Activated CD4-positive, alpha-beta T cell treated with anti-CD3 and anti-CD28 coated beads, Interleukin-2, amount 50 U/mL, for 16 hours (primary cell): ENCODE results near the gene TTLL11.
"Not testable (repeated sequence)": the region's sequence is repeated elsewhere in the genome, so short reads cannot be mapped to it uniquely, and the experiment has no call there.

ENCODE experiments used
- DNase-seq: peaks from one replicate; pipeline ENCODE4 v3.0.0-alpha.2; 2020

Gene TTLL11

DNA sequence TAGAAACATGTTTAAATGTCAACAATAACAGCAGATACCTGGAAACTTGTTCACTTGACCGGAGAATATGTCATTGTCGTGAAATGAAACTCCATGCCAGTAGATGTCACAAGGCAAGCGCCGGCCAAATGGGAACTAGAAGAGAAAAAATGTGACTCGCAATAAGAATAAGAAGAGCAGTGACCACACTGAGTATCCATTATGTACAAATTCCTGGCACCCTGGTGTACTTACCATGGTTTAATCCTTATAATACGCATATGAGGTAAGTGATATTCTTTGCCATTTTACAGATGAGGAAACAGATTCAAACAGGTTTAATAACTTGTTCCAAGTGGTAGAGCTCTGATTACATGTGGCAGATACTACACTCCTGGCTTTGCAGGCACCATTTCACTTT, 53.9 kb downstream of the TTLL11 start:
- DNase-seq, result no peak

DNA sequence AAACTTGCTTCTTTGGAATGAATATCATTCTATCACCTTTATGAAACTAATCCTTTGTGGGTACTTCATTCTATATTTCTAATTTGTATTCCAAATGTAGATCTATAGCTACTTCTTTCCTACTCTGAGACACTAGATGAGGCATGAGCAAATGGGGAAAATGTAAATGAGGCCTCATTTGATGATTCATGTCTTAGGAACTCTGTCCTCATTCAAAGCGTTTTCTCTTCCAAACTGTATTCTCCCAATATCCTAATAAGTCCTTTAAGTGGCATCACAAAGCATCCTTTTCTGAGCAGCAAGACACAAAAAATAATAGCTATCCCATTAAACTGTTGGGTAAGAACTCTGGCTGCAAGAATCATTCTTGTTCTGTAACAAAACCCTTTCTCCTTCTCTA, 56.1 kb downstream of the TTLL11 start:
- no peak for DNase-seq

DNA sequence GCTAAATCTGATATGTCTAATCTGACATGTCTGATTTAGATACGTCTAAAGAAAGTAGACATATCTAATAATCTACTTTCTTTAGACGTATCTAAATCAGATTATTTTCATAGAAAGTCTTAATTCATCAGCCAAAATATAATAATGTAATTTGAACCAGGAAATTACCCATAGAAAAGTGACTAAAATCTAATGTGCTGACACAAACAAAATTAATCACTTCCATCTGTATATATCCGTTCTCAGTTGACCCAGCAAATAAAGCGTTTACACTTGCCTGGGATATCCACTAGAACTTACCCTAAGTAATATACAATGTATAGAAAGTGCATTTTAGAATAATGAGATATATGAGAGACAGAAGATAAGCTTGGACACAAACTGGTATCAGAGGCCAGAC, 56.7 kb downstream of the TTLL11 start:
- DNase-seq, result no peak

DNA sequence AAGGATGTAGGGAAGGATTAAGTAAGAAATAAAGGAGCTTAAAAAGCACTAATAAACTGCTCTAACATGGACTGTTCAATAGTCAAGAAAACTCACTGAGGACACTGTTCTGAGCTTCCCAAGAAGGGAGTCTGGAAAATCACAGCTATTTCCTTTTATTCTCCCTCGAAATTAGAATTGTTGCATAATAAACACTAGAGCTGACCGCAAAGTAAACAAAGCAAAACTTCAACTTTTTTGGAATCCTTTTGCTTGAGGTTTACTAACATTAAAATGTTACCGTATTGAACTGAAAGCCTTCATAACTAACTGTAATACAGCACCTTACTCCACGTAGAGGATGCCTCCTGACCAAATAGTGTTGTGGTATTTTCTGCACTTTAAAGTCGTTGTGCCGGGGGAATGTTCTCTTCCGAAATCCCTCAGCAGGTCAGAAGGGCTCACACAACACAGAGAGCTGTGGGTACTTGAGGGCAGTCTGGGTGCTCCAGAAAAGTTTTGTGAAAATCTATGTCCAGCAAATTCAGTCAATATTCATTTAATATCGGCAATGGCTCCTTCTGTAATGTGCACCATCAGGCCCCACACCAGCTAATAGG, 59.2 kb downstream of the TTLL11 start:
- no peak for DNase-seq

DNA sequence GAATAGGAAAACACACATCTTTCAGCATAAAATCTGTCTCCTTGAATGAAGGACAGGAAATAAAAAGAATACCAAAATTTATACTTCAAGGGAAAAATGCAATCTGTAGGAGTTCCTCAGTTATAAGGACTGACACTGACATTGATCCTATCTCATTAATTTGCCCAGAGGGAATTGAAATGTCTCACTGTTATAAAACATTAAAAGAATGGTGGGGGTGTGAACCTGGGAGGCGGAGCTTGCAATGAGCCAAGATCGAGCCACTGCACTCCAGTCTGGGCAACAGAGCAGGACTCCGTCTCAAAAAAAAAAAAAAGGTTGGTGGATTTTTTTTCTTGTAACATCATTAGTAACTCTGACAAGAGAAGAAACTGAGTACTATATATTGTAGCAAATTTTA, 60.8 kb downstream of the TTLL11 start:
- no peak for DNase-seq

DNA sequence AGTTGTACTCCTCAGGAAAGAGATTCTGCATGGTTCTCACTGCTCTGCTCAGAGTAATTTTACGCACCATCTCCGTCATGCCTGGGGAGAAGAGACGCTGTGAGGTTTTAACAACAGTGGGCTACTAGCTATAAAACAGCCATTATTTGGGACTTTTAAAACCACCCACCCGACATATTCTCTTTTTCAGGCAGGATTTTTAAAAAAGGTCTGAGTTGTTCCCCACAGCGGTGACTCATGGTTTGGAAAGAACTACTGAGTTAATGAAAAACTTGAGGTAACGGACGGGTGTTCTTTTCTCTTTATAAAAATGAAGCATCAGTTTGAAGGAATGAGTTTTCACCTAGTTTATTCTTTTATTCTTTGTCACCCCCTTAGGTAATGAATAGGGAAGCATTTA, 61.3 kb downstream of the TTLL11 start:
- DNase-seq, result no peak

DNA sequence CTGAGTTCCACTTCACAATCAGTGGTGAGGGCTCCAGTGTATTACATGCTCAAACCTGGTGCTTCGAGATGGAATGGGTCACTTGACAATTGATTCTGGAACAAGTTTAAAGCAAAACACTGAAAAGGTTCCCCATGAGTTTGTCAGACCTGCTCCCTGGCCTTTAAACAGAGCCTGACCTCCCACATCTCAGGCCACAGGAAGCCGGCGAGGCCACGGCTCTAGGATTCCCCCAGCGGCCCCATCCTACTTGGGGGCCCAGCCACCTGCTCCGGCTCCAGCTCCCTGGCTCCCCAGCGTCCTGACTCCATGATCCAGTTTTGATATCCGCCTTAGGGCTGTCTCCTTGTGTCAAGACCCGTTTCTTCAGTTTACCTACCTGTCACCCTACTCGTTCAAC, 62.0 kb downstream of the TTLL11 start:
- no peak for DNase-seq

DNA sequence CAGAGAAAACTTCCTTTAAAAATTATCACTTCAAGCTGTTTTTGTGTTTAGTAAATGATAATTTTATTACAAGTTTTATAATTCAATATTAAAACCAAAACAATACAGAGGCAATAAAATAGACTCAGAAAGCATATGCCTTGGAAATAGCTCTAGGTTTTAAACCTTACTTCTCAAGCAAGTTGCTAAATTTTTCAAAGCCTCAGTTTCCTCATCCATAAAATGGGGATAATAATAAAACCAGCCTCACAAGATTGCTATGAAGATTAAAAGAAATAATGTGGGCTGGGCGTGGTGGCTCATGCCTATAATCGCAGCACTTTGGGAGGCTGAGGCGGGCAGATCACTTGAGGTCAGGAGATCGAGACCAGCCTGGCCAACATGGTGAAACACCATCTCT, 62.8 kb downstream of the TTLL11 start:
- DNase-seq, result no peak

DNA sequence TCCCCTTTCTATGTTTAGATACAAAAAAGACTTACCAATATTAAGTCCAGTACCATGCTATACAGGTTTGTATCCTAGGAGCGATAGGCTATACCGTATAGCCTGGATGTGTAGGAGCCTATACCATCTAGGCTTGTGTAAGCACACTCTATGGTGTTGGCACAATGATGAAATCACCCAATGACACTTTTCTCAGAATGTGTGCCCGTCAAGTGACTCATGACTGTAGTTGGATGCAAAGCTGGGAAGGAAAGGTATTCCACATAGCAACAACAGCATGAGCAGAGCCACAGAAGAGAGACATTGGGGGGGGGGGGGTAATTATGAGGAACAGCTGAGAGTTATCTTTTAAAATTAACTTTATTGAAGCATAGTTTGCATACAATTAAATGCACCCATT, 63.2 kb downstream of the TTLL11 start:
- no peak for DNase-seq

DNA sequence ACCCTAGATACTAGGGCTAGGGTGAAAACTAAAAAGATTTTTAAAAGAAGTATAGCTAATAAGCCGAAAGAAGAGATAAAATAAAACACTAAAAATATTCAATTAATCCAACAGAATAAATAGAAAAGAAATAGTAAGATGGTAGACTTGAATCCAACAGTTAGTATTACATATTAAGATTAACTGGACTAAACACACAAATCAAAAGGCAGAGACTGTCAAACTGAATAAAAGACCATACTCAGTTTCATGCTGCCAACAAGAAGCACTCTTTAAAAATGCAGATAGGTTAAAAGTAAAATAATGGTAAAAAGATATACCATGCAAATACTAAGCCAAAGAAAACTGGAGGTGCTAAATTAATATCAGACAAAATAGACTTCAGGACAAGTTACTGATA, 65.0 kb downstream of the TTLL11 start:
- no peak for DNase-seq

DNA sequence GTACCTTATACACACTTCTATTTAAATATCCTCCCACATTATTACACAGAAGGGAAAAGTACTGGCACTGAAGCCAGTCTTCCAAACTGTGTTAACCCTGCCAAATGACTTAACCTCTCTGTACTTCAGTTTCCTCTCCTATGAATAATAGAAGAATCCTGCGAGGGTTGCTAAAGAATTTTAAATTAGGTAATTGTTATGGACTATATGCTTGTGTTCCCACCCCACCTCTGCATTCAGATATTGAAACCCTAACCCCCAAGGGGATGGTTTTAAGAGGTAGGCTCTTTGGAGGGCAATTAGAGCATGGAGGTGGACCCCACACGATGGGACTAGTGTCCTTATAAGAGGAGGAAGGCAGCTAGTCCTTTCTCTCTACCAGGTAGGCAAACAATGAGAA, 72.7 kb downstream of the TTLL11 start:
- DNase-seq, result no peak

DNA sequence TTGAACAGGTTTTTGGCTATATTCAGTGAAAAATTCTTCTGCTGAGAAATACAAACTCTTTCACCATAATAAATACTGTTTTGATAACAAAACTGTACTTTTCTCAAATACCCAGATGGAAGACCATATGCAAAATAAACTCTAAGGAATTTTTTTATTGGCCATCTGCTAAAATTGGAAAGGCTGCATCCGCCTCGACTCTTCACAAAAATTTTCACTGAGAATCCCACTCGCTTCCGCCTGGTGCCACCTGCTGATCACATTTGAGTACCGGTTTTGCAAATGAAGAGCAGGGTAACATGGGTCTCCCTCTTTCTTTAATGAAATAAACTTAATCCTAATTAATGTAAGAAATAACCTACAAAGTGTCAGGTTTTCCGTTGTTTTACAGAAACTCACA, 76.4 kb downstream of the TTLL11 start:
- no peak for DNase-seq

DNA sequence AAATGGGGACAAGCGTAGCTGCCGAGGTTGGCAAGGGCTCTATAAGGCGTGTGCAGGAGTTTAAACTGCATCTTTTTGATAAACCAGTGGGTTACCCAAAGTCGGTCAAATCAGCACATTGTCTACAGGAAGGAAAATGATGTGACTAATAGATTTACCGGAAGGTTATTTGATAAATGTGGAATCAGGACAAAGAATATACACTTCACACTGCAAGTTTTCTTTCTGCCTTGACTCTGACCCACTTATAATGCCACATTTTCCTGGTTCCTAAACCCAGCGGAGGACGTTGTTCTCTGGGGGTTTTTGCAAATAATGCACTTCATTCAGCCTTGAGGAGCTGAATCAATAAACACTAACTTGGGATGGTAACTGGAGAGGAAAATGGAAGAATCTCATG, 76.8 kb downstream of the TTLL11 start:
- no peak for DNase-seq

DNA sequence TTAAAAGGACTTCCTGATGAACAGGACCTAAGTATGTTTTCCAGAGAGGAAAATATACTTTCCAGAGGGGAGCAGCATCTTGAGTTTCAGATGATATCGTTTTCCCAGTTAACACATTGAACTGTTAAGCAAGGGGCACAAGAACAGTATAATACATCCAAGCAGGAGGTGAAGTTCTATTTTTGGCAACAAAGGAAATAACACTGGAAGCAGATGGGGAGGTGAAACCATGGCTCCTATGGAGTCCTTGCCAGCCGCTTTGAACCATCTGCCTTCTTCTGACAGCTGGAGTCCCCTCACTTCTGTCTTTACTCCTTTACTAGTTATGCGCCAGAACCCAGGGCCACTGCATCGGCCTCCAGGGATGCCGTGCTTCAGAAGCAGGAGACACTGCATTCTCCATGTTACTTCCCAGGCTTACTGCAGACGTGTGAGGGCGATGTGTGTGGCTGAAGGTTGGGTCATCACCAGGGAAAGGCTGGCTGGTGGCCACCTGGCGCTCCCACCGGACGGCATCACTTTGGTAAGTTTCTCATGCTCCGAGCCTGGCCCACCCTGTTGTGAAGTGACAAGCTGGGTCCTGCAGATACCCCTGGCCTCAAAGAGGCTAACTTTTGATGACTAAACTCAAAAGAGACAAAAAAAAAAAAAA, 77.8 kb downstream of the TTLL11 start:
- DNase-seq, result no peak

DNA sequence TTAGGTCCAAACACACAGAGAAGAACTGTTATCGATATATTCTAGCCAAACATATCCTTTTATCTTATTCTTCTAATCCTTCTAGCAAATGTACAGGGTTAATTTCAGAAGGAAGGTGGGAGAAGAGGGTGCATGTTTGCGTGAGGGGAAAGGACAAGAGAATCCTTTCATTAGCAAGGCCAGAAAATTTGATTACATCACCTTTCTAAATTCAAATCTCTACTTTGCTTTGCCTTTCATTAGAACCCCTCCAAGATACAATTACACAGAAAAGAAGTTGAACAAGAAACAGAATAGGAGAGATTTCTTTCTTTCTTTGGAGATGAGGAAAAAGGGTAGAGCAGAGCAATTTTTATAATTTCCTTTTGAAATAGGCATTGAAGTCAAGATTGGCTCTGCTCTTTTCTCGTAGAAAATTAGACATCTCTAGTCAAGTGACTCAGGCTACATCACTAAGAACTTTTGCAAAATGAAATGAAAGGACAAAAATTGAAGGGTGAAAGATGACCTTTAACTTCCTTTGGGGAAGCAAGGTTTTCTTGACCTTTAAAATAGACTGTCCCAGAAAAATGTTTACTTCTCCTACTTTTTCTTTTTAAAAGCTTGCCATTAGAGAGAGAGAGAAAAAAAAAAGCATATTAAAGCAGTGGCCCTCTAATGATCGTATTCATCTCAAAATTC, 81.2 kb downstream of the TTLL11 start:
- DNase-seq, result no peak

DNA sequence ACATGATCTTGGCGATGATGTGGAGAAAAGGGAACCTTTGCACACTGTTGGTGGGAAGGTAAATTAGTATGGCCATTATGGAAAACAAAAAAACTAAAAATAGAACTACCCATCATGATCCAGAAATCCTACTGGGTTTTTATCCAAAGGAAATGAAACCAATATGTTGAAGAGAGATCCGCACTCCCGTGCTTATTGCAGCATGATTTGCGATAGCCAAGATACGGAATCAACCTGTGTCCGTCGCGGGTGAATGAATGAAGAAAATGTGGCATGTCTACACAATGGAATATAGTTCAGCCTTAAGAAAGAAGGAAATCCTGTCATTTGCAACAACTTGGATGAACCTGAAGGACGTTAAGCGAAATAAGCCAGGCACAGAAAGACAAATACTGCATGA, 84.5 kb downstream of the TTLL11 start:
- no peak for DNase-seq

DNA sequence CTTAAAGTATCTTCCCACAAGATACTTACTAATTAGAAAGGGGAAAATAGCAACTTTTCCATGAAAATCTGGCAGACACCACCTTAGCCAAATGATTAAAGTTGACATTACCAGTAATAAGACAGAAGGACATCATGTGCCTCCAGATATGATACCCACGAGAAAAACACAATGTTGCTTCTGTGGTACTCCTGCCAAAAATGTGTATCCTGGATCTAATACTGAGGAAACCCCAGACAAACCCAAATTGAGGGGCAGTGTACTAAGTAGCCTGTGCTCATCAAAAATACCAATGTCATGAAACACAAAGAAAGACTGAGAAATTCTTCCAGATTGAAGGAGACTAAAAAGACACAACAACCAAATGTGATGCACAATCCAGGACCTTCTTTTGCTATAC, 85.3 kb downstream of the TTLL11 start:
- DNase-seq, result no peak

DNA sequence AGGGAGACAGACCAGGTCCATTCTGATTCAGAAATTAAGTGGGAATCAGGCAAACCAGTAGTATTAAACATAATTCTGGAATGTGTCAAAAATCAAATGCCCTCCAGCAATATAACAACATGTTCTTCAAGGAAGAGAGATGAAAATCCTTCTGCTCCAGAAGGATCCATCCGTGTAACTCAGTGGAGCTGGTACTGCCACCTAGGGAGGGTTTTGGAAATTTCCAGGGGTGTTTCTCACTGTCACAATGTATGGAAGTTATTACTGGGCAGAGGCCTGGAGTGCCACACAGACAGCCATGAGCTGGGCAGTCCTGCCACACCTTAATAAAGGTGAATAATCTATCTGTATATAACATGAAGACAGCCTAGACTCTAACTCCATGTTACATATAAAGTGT, 87.5 kb downstream of the TTLL11 start:
- no peak for DNase-seq

DNA sequence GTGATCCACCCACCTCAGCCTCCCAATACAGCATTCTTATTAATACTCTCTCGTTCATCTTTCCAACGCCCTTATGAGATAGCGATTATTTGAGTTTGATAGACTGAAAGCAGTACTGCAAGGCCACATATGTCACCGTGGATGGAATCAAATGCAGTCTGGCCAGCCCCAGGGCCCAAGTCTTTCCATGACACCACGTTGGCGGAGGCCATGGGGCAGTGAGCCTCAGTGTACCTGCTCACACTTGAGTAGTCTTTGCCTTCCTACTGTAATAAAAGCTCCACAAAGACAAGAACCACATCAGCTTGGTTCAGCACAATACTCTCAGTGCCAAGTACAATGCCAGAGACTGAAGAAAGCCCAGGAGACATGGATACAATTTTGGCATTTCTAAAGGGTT, 88.5 kb downstream of the TTLL11 start:
- DNase-seq, result no peak

DNA sequence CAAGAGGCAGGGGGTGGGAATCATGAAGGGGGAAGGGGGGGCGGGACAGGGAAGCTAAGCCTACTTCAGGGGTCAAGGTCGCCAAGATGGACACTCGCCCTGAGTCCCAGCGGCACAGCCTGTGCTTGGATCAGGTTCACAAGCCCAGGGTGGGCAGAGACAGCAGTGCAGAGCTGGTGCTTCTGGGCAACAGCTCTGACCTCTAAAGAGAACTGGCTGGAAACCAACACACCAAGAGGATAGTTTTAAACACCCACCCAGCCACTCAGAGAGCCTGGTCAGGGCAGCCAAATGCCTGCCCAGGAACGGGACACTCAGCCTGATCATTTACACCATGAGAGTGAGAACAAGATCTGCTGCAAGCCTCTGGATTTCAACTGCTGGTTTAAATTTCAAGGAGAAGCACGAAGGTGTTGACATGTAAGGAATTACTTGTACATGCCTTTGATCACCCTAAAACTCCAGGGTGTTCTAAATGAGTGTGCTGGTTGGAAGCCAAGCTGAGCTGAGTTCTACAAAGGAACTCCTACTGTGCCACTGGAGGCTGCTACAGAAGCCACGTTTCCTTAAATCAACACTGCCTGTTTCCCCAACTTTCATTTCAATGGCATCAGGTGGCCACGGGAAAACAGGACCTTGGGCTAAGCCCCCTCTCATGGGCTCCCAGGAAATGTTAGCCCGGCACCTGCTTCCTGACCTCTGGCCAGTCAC, 91.5 kb downstream of the TTLL11 start:
- DNase-seq, result no peak

DNA sequence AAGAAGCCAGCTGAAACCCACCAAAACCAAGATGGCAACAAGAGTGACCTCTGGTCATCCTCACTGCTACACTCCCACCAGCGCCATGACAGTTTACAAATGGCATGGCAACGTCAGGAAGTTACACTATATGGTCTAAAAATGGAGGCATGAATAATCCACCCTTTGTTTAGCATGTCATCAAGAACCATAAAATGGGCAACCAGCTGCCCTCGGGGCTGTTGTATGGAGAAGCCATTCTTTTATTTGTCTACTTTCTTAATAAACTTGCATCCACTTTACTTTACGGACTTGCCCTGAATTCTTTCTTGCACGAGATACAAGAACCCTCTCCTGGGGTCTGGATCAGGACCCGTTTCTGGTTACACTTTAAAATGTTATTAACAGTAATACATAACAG, 92.6 kb downstream of the TTLL11 start:
- DNase-seq, result not testable (repeated sequence)

DNA sequence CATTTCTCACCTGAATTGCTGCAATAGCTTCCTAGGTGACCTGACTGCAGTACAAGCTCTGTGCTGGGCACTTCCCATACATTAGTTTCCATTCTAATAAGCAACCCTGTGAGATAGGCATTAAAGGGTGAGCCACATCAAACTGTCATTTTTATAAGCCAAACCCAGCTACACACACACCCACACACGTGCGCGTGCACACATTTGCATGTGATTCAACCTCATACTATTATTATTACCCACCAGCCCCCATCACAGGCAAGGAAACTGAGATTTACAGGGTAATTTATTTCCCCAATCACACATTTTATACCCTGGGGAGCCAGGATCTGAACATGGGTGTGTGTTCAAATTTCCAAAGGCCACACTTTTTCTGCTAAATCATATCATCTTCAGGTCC, 93.6 kb downstream of the TTLL11 start:
- DNase-seq, result no peak

DNA sequence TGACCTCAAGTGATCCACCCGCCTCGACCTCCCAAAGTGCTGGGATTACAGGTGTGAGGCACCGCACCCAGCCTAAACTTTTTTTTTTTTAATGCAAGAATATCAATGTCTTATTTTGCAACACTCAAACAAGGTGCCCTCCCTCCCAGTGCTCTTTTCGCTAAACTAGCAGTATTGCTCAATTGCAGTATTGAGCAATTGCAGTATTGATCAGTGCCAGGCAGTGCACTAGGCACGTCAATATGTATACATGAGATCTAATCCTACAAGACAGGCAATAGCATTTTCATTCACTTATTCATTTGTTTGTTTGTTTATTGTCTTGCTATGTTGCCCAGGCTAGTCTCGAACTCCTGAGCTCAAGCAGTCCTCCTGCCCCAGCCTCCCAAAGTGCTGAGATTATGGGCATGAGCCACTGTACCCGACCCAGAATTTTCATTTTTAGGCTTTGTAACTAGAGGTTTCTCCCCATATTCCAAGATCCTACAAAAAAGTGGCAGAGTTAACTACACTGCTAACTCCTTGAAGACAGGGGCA, 94.5 kb downstream of the TTLL11 start:
- no peak for DNase-seq

DNA sequence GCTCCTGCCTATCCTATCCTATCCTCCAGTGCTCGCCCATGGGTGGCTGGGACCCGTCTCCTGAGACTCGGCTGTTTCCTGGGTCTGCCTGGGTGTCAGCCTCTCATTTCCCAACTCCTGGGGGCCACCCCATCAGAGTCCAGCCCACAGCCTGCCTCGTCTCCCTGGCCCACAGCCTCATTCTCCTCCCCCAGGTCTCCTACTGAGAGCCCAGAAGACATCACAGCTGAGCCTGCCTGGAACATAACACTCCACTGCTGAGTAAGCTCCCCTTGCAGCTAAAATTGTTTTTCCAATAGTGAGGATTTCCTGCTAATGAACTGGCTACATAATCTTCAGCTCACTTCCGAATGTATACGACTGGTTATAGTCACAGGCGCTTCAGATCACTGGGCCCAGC, 95.3 kb downstream of the TTLL11 start:
- DNase-seq, result no peak
